T-helper 9 cell (primary cell): ENCODE results near the gene C19orf85.
"Not testable (repeated sequence)": the region's sequence is repeated elsewhere in the genome, so short reads cannot be mapped to it uniquely, and the experiment has no call there.

ENCODE experiments used
- DNase-seq: peaks from one replicate; pipeline ENCODE4 v3.0.0-alpha.2; 2020
- total RNA-seq, 2 donors: gene quantifications; one replicate each; lab custom pipeline; 2026; lab: John Stamatoyannopoulos, UW

C19orf85 gene
- 0 reads per million in 2 donors for total RNA-seq

DNA sequence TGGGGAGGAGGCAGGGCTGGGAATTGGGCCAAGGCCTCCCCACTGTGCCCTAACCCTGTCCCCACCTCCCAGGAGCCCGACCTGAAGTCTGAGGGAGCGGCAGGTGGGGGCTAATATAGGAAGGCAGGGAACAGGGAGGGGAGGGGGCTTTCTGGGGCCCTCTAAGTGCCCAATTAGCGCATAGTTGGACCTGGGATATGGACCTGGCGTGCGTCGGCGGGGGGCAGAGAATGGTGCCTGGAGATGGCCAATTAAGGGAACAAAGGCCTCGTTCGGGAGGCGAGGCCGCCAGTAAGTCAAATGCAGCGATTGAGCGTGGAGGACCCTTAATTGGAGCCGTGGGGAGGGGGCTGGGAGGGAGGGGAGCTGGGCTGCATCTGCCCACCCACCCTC is at the start of gene C19orf85:
Gene C19orf85 (minus strand): TSS at position 90 of the 393 bp plus-strand sequence. CDS start 197 bp downstream, outside the sequence.
- DNase-seq = no peak

DNA sequence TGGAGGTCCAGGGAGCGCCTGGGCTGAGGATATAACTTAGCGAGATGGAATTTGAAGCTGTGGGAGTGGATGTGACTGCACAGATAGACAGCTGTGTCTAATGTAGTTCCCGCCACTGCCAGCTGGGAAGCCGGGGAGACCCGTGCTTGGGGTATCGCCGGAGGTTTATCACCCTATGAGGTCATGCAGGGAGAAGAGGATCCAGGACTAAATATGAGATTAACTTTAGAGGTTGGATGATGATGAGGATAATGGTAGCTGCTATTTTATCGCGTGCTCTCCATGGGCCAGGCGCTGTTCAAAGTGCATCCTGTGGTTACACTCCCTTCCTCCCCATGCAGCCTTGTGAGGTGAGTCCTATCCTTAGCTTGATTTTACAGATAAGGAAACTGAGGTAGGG is 43.6 kb upstream of the C19orf85 start:
- DNase-seq = no peak

DNA sequence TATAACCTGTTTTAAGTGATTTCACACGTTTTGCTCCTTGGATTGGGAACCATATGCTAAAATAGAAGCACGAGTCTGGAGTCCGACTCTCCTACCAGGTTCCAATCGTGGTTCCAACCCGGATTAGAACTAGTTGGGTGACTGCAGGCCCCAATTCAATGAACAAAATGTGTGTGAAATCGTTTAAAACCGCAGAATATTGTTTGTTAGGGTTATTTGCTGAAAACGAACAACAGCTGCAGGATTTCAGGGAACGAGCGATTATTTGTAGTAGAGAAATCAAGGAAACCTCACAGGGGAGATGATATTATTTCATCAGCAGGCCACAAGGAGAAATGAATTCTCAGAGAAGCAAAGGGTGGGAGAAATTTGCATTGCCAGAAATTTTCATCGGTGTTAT is 40.4 kb upstream of the C19orf85 start:
- DNase-seq = no peak

DNA sequence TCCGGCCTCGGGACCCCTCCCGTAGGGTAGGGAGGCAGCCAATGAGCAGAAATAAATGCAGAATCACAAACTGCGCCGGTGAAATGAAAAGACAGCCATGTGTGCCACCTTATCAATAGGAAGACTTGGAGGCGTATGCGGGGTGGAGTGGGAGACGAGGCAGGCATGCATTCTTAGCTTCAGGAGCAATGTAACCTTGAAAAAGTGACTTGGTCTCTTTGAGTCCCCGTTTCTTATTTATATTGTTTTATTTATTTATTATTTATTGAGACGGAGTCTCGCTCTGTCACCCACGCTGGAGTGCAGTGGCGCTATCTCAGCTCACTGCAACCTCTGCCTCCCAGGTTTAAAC is 39.7 kb upstream of the C19orf85 start:
- no peak for DNase-seq

DNA sequence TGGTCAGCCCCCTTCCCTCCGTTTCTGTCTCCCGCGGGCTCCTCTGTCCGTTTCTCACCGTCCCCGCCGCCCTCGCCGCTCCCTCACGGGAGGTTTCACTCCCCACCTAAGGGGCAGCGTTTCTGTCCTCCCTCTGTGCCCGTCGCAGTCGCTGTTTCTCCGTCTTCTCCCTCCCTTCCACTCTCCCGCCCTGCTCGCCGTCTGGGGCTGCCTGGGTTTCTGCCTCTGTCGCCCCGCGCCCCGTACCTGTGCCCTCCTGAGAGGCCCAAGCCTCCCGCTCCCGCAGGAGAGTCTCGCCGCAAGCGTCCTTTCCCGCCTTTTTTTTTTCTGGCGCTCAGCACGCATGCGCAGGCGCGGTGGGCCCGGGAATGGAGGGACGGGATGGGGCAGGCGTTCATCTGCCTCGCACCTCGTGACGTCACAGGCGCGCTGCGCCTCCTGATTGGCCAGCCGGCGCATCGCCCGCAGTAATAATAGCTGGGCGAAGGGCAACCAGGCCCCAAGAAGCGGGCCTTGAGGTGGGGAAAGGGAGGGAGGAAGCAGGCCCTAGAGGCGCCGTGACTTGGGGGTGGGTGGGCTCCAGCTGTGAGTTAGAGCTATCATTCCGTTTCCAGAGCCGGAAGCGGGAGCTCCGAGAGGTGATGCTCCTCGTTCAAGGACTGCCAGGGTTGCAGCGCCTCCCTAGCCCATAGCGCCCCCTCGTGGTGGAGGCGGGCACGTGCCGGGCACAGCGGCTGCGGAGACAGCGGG is 39.1 kb upstream of the C19orf85 start:
- peak; percentile 98 for DNase-seq

DNA sequence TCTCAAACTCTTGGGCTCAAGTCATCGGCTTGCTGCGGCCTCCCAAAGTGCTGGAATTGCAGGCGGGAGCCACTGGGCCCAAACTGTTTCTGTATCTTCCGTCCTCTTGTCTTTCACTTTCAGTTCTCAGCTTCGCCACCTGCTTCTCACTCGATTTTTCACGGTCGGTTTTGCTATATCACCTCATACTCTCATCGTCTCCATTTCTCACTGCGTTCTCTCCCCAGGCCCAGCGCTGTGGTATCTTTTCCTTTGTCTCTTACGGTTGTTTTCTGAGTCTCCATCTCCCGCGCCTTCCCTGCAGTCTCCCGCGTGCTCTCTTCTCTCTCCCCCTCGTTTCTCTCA is 38.6 kb upstream of the C19orf85 start:
- no peak for DNase-seq

DNA sequence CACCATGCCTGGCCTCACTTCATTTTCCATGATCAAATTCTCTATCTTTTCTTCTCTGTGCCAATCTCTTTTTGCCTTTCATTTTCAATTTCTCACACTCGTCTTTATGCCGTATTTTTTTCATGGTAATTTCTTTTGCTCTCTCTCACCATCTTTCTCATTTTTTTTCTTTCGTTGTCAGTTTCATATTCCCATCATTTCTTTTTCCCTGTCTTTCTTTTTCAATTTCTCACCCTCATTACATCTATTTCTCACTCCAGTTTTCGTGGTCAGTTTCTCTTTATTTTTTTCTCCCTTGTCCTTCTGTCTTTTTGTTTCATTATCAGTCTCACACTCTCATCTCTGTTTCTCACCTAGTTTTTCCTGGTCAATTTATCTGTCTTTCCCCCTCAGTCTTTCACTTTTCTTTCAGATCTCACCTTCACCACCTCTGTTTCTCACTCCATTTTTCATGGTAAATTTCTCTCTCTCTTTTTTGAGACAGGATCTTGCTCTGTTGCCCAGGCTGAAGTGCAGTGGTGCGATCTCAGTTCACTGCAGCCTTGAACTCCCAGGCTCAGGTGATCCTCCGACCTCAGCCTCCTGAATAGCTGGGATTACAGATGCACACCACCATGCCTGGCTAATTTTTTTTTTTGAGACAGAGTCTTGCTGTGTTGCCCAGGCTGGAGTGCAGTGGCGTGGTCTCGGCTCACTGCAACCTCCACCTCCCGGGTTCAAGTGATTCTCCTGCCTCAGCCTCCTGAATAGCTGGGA is 37.8 kb upstream of the C19orf85 start:
- DNase-seq = no peak

DNA sequence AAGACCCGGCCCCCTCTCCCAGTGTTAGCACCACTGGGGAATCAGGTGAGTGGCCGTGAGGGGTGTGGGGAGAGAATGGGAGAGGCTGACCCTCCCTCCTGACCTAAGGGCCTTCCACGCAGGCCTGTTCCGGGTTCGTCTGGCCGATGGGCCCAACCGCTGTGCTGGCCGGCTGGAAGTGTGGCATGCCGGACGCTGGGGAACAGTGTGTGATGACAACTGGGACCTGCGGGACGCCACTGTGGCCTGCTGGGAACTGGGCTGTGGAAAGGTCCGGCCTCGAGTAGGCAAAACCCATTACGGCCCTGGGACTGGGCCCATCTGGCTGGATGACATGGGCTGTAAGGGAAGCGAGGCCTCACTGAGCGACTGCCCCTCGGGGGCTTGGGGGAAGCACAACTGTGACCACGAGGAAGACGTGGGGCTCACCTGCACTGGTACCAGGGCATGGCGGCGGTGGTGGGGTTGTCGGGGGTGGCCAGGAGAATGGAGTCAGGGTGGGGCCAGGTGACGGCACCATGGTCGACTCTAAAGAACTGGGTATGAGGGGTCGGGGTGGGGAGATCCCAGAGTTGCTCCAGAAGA is 35.9 kb upstream of the C19orf85 start:
- DNase-seq = no peak

DNA sequence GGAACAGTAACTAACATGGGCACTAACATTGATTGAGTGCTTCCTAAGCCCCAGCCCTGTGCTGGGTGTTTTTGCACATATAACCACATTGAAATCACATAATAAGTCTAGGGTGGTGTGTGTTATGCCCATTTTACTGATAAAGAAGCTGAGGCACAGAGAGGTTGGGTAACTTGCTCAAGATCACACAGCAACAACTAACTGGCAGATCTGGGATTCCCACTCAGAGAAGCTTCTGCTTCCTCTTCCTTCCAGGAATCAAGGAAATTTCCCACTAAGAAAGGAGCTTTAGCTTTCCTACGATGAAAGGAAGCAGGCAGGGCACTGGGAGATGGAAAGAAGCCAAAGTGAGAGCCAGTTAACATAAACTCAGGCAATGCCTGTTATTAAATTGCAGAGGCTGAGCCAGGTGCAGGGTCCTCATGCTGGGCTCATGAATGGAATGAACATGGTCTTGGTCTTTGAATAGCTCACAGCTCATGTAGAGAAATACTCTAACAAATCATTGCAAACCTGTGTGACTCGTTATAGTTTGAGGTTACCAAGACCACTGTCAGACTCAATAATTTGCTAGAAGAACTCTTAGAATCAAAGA is 33.8 kb upstream of the C19orf85 start:
- DNase-seq = no peak

DNA sequence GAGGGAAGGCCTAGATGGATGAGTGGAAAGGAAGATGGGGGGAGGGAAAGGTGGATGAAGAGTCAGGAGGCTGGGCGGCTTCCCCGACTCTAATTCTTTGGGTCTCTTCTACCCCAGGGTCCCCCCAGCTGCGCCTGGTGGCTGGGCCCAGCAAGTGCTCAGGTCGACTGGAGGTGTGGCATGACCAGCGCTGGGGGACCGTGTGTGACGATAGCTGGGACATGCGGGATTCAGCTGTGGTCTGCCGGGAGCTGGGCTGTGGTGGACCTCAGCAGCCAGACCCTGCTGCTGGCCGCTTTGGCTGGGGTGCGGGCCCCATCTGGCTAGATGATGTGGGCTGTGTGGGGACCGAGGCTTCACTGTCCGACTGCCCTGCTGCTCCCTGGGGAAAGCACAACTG is 33.2 kb upstream of the C19orf85 start:
- DNase-seq = no peak

DNA sequence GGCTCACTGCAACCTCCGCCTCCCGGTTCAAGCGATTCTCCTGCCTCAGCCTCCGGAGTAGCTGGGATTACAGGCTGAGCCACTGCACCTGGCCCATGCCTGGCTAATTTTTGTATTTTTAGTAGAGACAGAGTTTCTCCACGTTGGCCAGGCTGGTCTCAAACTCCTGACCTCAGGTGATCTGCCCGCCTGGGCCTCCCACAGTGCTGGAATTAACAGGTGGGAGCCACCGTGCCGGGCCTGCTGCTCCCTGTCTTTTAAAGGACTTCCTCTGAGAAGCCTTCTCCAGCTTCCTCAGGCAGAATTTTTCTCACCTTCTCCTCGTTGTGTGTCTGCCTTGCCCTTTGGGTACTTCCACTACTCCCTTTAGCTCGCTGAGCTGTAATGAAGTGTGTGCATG is 32.3 kb upstream of the C19orf85 start:
- DNase-seq = not testable (repeated sequence)

DNA sequence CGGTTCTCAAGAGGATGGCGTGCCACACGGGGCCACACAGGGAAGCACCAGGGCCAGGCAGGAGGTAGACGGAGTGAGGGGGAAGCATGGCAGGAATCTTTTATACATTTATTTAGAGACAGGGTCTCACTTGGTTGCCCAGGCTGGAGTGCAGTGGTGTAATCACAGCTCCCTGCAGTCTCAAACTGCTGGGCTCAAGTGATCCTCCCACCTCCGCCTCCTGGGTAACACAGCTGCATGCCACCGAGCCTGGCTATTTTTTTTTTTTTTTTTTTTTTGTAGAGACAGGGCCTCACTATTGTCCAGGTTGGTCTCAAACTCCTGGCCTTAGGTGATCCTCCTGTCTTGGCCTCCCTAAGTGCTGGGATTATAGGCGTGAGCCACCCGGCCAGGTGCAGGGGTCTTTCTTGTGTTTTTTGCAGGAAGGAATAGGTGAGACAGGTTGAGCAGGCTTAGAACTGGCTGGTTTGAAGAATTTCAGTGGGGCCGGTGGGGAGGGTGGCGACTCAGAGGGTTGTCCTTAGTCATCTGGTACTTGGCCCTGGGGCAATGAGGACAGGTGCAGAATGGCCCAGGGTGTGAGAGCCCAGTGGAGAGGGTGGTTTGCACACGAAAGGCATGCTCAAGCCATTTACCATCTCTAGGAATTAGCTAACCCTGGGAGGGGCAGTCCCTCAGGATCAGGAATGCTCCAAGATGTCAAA is 31.2 kb upstream of the C19orf85 start:
- no peak for DNase-seq

DNA sequence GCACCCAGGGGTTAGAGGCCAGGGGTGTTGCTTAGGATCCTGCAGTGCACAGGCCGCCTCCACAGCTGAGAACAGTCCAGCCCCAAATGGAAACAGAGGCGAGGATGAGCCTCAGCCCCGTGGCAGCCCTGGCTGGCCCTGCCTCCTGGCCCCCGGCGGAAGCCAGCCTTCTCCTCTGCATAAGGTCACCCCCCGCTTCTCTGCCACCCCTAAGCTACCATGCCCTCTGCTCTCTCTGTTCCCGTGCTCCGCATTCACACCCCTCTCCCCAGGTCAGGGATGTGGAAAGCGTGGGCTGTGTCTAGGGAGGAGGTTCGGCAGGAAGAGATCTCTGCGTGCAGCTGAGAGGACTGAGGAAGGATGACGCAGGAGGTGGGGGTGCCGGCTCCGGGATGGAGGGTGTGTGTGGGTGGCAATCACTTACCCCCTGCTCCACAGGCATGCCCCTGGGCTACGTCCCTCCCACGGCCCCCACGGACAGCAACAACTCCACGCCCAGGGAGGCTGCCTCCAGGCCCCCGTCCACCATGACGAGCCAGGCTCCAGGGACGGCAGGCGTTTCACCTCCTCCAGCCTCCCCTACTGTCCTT is 29.7 kb upstream of the C19orf85 start:
- DNase-seq = no peak

DNA sequence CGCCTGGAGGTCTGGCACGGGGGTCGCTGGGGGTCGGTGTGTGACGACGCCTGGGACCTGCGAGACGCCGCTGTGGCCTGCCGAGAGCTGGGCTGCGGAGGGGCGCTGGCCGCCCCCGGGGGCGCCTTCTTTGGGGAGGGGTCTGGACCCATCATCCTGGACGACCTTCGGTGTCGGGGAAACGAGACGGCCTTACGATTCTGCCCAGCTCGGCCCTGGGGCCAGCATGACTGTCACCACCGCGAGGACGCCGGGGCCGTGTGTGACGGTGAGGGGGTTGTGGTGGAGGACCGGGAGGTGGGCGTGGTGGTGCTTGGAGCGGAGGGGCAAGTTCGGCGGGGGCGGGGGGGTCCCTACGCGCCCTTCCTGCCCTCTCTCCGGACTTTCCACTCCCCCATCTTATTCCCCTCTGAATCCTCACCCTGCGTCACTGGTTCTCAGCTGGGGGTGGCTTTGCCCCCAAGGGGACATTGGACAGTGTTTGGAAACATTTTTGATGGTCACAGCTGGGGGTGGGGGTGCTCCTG is 29.2 kb upstream of the C19orf85 start:
- DNase-seq = no peak

DNA sequence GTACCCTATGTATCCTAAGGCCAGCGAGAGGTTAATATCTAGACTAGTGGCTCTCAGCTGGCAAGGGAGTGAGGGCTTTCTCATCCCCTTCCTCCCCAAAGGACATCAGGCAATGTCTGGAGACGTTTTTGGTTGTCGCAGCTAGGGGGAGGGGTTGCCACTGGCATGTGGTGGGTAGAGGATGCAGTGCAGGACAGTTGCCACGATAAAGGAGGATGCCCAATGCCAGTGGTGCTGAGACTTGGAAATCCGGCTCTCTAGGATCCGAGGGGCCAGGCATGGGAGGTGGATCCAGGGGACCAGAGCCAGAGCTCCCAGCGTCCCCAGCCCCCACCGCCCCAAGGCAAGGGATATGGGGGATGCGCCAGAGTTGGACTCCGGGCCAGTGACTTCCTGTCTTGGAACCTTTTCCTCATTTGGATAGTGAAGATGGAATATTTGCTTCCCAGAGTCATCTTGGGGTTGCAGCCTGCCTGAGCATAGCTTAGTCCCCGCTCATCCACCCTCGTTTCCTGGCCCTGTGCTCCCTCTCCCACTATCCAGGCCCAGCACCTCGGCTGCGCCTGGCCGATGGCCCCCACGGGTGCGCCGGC is 28.6 kb upstream of the C19orf85 start:
- no peak for DNase-seq

DNA sequence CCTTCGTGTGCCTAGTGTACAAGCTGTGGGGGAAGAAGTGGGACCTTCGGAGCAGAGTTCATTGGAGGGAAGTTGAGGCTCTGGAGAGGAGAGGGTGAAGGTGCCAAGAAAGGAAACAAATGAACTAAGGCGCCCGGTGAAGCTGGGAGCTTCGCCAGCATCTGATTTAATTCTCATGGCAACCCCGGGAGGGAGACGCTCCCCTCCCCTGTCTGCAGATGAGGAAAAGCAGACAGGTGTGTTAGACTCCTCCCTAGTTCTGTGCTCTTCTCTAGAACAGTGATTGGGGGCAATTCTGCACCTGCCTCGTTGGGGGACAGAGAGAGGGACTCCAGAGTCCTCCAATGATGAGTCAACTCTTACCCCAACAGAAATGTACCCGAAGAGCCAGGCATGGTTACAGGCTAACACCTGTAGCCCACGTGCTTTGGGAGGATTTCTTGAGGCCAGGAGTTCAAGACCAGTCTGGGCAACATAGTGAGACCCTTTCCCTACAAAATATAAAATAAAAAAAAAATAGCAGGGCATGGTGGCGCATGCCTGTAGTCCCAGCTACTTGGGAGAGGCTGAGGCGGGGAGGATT is 27.9 kb upstream of the C19orf85 start:
- no peak for DNase-seq

DNA sequence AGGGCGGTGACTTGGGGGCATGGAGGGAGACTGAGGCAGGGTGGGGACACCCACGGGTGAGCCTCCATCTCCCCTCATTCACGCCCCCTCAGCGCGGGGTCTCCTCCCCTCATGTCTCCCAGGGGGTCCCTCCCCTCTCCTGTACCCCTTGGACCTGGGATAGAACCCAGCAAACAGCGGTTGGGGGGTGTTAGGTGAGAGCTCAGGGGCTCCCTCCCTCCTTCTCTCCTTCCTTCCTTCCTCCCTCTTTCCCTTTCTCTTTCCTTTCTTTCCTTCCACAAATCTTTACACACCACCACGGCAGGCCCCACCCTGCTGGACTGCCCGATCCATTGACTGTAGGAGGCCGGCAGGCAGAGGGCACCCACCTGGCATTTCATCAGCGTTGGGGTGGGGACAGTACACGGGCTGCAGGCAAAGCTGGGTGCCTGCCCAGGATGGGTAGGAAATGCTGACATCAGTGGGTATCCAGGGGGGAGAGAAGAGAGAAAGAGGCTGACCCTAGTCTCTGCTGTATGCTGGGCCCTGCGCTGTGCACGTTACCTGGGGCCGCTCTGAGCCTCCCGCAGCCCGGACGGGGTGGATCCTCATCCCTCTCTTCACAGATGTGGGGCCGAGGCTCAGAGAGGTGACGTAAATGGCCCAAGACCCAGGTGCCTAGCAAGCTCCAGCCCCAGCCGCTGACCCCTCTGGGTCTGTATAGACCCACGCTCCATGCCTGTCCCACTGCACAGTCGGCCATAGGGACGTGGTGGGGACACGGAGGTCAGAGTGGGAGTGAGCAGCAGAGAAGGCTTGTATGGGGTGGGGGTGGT is 27.2 kb upstream of the C19orf85 start:
- DNase-seq = no peak

DNA sequence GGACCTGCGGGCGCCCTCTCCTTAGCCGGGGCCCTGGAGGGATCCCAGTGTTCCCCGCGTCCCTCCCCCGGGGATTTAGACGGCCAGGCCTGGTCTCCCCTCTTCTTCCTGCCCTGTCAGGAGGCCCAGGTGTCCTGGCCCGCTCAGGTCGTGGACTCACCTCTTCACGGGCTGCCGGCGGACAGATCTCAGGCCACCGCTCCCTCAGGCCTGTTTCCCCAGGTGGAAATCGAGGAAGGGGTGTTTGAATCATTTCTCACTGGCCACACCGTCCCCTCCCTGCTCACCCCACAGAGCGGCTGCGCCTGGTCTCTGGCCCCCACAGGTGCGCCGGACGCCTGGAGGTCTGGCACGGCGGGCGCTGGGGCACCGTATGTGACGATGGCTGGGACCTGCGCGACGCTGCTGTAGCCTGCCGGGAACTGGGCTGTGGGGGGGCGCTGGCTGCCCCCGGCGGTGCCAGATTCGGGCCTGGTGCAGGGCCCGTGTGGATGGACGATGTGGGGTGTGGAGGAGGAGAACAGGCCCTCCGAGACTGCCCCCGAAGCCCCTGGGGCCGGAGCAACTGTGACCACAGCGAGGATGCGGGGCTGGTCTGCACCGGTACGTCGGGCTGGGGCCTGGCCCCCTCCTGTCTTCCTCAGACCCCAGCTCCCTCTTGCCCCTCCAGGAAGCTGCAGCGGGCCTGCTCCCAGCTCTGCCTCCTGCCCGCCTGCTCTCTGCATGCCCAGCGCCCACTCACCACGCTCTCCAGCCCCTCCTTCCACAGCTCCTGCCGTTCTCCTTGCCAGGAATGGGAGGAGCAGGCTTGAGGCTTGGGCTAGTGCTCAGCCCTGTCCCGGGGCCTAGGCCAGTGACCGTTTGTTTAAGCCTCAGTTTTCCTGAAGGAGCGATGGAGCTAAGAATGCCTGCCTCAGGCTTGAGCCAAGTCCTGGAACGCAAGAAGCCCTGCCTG is 26.2 kb upstream of the C19orf85 start:
- no peak for DNase-seq

DNA sequence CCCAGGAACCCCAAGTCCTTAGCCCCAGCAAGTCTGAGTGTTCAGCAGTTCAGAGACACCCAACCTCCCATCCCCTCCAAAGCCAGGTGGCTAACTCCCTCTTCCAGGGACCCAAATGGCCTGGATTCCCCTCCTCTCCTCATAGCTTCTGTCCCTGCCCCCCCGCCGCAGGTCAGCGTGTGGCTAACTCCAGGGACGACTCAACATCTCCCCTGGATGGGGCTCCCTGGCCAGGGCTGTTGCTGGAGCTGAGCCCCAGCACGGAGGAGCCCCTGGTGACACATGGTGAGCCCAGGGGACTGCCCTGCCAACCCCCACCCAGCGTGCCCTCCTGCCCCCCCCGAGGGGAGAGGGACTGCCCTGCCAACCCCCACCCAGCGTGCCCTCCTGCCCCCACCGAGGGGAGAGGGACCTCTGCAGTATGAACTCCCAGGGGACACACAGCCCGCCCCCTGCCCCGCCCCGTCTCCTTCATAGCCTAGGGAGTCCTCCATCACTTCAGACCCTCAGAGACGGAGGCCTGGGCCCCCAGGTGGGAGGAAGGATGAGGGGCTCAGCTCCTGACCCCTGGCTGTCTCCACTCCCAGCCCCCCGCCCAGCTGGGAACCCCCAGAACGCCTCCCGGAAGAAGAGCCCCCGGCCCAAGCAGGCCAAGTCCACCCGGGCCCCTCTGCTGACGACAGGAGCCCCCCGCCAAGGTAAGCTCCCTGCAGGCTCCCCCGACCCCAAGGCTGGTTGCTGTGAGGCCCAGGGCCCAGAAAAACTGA is 25.3 kb upstream of the C19orf85 start:
- DNase-seq = no peak
